GM19397 (cell line): Measurements from ENCODE around the gene FNBP1.

Experiments used
- ATAC-seq: cut with Tn5 transposase; IDR thresholded peaks from one replicate; pipeline ENCODE4 v1.9.1; 2021; ENCODE audit warnings: mild to moderate bottlenecking, moderate library complexity; ENCODE audit not compliant: unreplicated experiment

FNBP1 gene

GRCh38 chr9:130045725-130046450, 2.9 kb upstream of the FNBP1 start:
- ATAC-seq, result no peak

GRCh38 chr9:130043654-130044623, 950 bp upstream of the FNBP1 start:
- ATAC-seq, result no peak

- ATAC-seq, result peak; percentile 15
These were observed 544 bp downstream of the FNBP1 start for GRCh38 chr9:130042406-130042884.

- no peak for ATAC-seq
These were observed 1.2 kb downstream of the FNBP1 start for GRCh38 chr9:130041648-130042405.

- no peak for ATAC-seq
These were observed 1.9 kb downstream of the FNBP1 start for GRCh38 chr9:130040984-130041647.

- ATAC-seq, result no peak
These were observed 3.4 kb downstream of the FNBP1 start for GRCh38 chr9:130039528-130040147.

GRCh38 chr9:130036099-130036498, 6.9 kb downstream of the FNBP1 start:
- ATAC-seq, result no peak

GRCh38 chr9:130034570-130034969, 8.4 kb downstream of the FNBP1 start:
- no peak for ATAC-seq

- ATAC-seq, result no peak
These were observed 12.3 kb downstream of the FNBP1 start for GRCh38 chr9:130030651-130031127.

- ATAC-seq, result peak; percentile 32
These were observed 13.6 kb downstream of the FNBP1 start for GRCh38 chr9:130029223-130029973.

GRCh38 chr9:130028493-130029222, 14.3 kb downstream of the FNBP1 start:
- ATAC-seq, result no peak

- no peak for ATAC-seq
These were observed 15.2 kb downstream of the FNBP1 start for GRCh38 chr9:130027533-130028365.

- ATAC-seq, result no peak
These were observed 16.2 kb downstream of the FNBP1 start for GRCh38 chr9:130026583-130027340.

GRCh38 chr9:130024597-130024994, 18.4 kb downstream of the FNBP1 start:
- ATAC-seq, result no peak

- no peak for ATAC-seq
These were observed 18.9 kb downstream of the FNBP1 start for GRCh38 chr9:130023994-130024596.

- ATAC-seq, result no peak
These were observed 19.7 kb downstream of the FNBP1 start for GRCh38 chr9:130023144-130023787.
